ENCODE results near the gene AKNA. TPM values are rescaled to one million over a fixed set of nuclear protein-coding genes. Genes with fewer than 3 reads are reported as not detected.

The AKNA gene, protein sequence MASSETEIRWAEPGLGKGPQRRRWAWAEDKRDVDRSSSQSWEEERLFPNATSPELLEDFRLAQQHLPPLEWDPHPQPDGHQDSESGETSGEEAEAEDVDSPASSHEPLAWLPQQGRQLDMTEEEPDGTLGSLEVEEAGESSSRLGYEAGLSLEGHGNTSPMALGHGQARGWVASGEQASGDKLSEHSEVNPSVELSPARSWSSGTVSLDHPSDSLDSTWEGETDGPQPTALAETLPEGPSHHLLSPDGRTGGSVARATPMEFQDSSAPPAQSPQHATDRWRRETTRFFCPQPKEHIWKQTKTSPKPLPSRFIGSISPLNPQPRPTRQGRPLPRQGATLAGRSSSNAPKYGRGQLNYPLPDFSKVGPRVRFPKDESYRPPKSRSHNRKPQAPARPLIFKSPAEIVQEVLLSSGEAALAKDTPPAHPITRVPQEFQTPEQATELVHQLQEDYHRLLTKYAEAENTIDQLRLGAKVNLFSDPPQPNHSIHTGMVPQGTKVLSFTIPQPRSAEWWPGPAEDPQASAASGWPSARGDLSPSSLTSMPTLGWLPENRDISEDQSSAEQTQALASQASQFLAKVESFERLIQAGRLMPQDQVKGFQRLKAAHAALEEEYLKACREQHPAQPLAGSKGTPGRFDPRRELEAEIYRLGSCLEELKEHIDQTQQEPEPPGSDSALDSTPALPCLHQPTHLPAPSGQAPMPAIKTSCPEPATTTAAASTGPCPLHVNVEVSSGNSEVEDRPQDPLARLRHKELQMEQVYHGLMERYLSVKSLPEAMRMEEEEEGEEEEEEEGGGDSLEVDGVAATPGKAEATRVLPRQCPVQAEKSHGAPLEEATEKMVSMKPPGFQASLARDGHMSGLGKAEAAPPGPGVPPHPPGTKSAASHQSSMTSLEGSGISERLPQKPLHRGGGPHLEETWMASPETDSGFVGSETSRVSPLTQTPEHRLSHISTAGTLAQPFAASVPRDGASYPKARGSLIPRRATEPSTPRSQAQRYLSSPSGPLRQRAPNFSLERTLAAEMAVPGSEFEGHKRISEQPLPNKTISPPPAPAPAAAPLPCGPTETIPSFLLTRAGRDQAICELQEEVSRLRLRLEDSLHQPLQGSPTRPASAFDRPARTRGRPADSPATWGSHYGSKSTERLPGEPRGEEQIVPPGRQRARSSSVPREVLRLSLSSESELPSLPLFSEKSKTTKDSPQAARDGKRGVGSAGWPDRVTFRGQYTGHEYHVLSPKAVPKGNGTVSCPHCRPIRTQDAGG (N-terminal part only)
- 46.5 TPM for polyA plus RNA-seq (2012; ENCODE audit: low read depth, missing spikeins)

DNA sequence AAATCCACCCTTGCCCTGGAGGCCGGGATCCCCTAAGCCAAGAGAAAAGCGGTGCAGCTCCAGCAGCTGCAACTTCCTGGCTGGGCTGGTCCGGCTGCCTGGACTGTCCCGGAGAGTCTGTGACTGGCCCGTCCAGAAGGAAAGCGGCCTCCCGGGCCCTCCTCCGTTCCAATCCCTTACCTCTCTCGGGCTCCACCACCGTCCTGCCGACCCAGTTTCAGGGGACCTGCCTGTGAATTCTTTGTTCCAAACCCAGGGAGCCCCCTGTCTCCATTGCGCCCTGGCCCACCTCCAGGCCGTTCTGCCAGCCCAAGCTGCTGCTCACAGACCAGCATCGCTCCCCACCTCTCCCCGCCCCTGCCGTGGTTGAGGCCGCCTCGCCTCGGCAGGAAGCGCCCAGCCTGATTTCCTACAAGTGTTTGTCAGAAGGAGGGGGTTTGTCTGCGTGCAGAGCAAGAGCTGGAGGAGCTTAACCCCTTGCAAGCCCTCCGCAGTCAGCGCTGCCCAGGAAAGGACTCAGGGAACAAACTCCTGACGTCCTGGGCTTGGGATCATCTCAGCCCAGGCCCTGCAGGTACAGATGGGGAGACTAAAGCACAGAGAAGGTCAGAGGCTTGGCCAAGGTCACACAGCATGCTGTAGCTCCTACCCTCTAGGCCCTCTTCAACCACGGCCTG is at the start of gene AKNA:
AKNA (minus strand) TSS at position 303 of the 677 bp plus-strand sequence. CDS start 6,649 bp downstream, outside the sequence.
- no peak for TF ChIP-seq TAF1 (IDR thresholded peaks at IDR 0.05; ENCODE audit: low read depth, low read length)
- peak; percentile 81 for TF ChIP-seq POLR2A (IDR thresholded peaks at IDR 0.05; ENCODE audit: low read depth, low read length)
- peak; percentile 20; the same call in 1 of the 2 replicates for TF ChIP-seq POU2F2 (IDR thresholded peaks at IDR 0.05; ENCODE audit: low read depth, low read length)
- TF ChIP-seq PAX5 (IDR thresholded peaks at IDR 0.05; ENCODE audit: insufficient read depth, low read length, severe bottlenecking), result no peak
- no peak; the same call in none of the 2 replicates for TF ChIP-seq POLR2AphosphoS5 (IDR thresholded peaks at IDR 0.05; ENCODE audit: low read depth, low read length)
- FAIRE-seq, result peak; percentile 95

DNA sequence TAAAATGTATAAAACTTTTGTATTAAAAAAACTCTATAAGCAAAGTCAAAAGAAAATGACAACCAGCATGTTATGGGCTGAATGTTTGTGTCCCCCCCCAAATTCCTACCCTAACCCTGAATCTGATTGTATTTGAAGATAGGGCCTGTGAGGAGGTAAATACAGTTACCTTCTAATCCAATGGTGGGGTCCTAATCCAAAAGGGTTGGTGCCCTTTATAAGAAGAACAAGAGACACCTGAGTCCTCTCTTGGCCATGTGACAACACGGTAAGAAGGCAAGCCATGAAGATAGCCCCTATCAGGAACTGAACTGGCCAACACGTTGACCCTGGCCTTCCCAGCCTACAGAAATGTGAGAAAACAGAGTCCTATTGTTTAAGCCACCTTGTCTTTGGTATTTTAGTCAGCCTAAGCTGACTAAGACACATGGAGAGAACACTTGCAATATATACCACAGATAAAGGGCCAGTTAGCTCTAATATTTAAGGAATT is 49.7 kb upstream of the AKNA start:
- DNase-seq (ENCODE audit: insufficient read length, low spot score) (no peak), FAIRE-seq (no peak)
- TF ChIP-seq PAX5 (IDR thresholded peaks at IDR 0.05; ENCODE audit: insufficient read depth, low read length, severe bottlenecking) (no peak), POLR2AphosphoS5 (IDR thresholded peaks at IDR 0.05; ENCODE audit: low read depth, low read length) (no peak), POU2F2 (IDR thresholded peaks at IDR 0.05; ENCODE audit: low read depth, low read length) (no peak), POLR2A (IDR thresholded peaks at IDR 0.05; ENCODE audit: low read depth, low read length) (no peak), TAF1 (IDR thresholded peaks at IDR 0.05; ENCODE audit: low read depth, low read length) (no peak), SPI1 (IDR thresholded peaks at IDR 0.05; ENCODE audit: low read depth, low read length) (no peak)

More for the DNA sequence above, at the start of gene AKNA:
- DNase-seq (ENCODE audit: insufficient read length, low spot score), result no peak

- no peak for TF ChIP-seq SPI1 (IDR thresholded peaks at IDR 0.05; ENCODE audit: low read depth, low read length)
- TF ChIP-seq POU2F2 (IDR thresholded peaks at IDR 0.05; ENCODE audit: low read depth, low read length), result no peak
- no peak for TF ChIP-seq POLR2A (IDR thresholded peaks at IDR 0.05; ENCODE audit: low read depth, low read length)
- no peak for TF ChIP-seq PAX5 (IDR thresholded peaks at IDR 0.05; ENCODE audit: insufficient read depth, low read length, severe bottlenecking)
- TF ChIP-seq TAF1 (IDR thresholded peaks at IDR 0.05; ENCODE audit: low read depth, low read length), result no peak
- TF ChIP-seq POLR2AphosphoS5 (IDR thresholded peaks at IDR 0.05; ENCODE audit: low read depth, low read length), result no peak
- DNase-seq (ENCODE audit: insufficient read length, low spot score) (peak; percentile 35), FAIRE-seq (peak; percentile 74)
Measured at GRCh38 chr9:114434878-114435311, 47.1 kb upstream of the AKNA start.

DNA sequence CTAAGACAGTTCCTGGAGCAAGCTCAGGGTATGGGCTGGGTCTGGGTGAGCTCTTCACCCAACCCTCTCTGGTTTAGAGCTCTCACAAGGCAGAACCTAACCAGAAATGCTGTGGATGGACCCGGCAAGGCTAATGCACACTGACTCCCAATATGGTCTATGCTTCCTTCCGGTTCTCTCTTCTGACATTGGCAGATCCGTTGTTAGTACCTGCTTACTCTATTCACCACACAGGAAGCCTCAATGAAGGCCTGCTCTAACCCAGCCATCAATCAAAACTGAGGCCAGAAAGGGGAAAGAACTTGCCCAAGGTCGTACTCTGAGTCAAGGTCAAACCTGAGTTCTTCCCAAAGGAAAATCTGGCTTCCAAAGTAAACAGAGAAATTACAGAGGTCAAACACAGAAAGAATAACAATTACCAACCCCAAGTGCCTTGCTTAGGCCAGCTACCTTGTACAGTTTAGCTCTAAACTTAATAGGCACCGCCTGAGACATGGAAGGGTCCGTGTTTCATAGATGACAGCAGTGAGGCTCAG is 46.0 kb upstream of the AKNA start:
- TF ChIP-seq POU2F2 (IDR thresholded peaks at IDR 0.05; ENCODE audit: low read depth, low read length) (no peak), SPI1 (IDR thresholded peaks at IDR 0.05; ENCODE audit: low read depth, low read length) (no peak)
- peak; percentile 37 for DNase-seq (ENCODE audit: insufficient read length, low spot score)
- peak; percentile 80 for FAIRE-seq

DNA sequence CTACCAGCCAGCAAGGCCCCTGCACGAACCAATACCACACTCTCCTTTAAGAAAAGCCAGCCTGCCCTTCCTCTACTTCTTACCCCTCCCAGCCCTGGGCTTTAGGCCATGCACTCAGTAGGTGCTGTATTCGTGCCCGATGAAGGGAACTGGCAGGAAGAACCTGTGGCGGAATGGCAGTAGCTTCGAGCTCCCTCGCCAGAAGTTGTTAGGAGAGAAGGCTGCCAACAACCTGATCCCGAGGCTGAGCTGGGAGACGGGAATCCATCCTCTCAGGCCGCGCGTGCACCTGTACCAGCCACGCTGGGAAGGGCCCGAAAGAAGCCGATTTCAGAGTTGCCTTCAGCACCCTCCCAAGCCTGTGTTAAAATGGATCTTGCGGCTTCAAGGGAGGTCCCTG is 45.3 kb upstream of the AKNA start:
- DNase-seq (ENCODE audit: insufficient read length, low spot score) (no peak), FAIRE-seq (no peak)
- TF ChIP-seq TAF1 (IDR thresholded peaks at IDR 0.05; ENCODE audit: low read depth, low read length) (no peak), POLR2A (IDR thresholded peaks at IDR 0.05; ENCODE audit: low read depth, low read length) (no peak), PAX5 (IDR thresholded peaks at IDR 0.05; ENCODE audit: insufficient read depth, low read length, severe bottlenecking) (no peak), SPI1 (IDR thresholded peaks at IDR 0.05; ENCODE audit: low read depth, low read length) (no peak), POU2F2 (IDR thresholded peaks at IDR 0.05; ENCODE audit: low read depth, low read length) (no peak), POLR2AphosphoS5 (IDR thresholded peaks at IDR 0.05; ENCODE audit: low read depth, low read length) (no peak)

DNA sequence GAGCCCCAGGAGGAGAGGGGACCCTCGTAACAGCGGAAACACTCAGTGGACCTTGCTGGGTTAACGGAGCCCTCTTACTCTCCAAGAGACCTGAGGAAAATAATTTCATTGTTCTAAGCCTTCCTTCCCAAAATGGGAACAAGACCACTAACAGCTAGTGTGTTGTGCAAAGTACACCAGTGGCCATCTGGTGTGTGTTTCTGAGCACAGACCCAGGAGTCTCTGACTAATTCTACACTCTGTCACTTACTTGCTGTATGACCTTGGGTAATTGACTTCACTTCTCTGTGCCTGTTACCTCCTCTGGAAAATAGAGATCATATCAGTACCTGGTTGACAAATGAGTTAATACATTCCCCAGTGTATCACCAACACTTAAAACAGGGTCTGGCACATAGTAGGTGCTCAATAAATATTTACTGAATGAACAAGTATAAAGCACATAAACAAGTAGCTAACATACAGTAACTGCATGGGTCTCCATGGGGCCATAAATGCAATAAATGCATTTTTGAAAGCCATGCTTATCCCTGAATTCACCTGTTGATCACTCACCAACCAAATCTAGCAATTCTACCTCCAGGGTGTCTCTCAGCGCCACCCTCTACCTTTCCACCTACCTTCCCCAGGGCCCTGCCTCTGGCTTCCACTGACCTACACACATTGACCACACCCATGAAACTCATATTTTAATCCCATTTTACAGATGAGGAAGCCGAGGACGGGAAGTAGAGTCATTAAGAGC is 44.7 kb upstream of the AKNA start:
- TF ChIP-seq POLR2A (IDR thresholded peaks at IDR 0.05; ENCODE audit: low read depth, low read length), result no peak
- TF ChIP-seq SPI1 (IDR thresholded peaks at IDR 0.05; ENCODE audit: low read depth, low read length), result no peak
- no peak for TF ChIP-seq TAF1 (IDR thresholded peaks at IDR 0.05; ENCODE audit: low read depth, low read length)
- no peak for TF ChIP-seq POLR2AphosphoS5 (IDR thresholded peaks at IDR 0.05; ENCODE audit: low read depth, low read length)
- no peak for TF ChIP-seq POU2F2 (IDR thresholded peaks at IDR 0.05; ENCODE audit: low read depth, low read length)
- no peak for TF ChIP-seq PAX5 (IDR thresholded peaks at IDR 0.05; ENCODE audit: insufficient read depth, low read length, severe bottlenecking)
- FAIRE-seq (no peak), DNase-seq (ENCODE audit: insufficient read length, low spot score) (no peak)

GRCh38 chr9:114431770-114432169 is 44.0 kb upstream of the AKNA start:
- TF ChIP-seq PAX5 (IDR thresholded peaks at IDR 0.05; ENCODE audit: insufficient read depth, low read length, severe bottlenecking) (no peak), TAF1 (IDR thresholded peaks at IDR 0.05; ENCODE audit: low read depth, low read length) (no peak), SPI1 (IDR thresholded peaks at IDR 0.05; ENCODE audit: low read depth, low read length) (no peak), POU2F2 (IDR thresholded peaks at IDR 0.05; ENCODE audit: low read depth, low read length) (no peak)
- no peak for DNase-seq (ENCODE audit: insufficient read length, low spot score)
- FAIRE-seq, result no peak
